Astrocyte of the hippocampus (primary cell): ENCODE measurements around the gene GNB2.
"Not testable (repeated sequence)": the region's sequence is repeated elsewhere in the genome, so short reads cannot be mapped to it uniquely, and the experiment has no call there.

Source experiments
- DNase-seq: peaks from one replicate; pipeline ENCODE4 v3.0.0; 2011; ENCODE audit warnings: low read depth, low spot score

The GNB2 gene

DNA sequence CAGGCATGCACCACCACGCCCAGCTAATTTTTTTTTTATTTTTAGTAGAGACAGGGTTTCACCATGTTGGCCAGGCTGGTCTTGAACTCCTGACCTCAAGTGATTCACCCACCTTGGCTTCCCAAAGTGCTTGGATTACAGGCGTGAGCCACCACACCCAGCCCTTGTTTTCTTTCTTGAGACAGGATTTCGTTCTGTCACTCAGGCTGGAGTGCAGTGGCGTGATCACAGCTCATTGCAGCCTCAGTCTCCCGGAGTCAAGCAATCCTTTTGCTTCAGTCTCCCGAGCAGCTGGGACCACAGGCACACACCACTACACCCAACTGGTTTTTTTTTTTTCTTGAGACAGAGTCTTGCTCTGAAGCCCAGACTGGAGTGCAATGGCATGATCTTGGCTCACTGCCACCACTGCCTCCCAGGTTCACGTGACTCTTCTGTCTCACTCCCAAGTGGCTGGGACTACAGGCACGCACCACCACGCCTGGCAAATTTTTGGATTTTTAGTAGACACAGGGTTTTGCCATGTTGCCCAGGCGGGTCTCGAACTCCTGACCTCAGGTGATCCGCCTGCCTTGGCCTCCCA lies 11.3 kb upstream of the GNB2 start:
- DNase-seq: not testable (repeated sequence)

DNA sequence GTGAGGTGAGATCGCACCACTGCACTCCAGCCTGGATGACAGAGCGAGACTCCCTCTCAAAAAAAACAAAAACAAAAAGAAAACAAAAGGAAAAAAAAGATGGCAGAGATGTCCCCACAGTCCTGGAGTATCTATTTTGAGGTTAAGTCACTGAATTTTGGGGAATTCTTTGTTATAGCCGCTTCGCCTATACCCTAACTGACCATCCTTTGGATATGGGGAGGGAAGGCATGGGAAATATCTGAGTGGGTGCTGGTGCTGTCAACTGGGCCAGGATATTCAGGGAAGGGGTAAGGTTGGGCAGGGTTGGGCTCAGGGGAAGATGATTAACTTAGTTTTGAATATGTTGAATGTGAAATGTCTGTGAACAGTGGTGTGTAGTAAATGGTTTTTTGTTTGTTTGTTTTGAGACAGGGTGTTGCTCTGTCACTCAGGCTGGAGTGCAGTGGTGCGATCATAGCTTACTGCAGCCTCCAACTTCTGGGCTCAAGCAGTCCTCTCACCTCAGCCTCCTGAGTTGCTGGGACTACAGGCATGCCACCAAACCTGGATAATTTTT lies 8.3 kb upstream of the GNB2 start:
- no peak for DNase-seq

DNA sequence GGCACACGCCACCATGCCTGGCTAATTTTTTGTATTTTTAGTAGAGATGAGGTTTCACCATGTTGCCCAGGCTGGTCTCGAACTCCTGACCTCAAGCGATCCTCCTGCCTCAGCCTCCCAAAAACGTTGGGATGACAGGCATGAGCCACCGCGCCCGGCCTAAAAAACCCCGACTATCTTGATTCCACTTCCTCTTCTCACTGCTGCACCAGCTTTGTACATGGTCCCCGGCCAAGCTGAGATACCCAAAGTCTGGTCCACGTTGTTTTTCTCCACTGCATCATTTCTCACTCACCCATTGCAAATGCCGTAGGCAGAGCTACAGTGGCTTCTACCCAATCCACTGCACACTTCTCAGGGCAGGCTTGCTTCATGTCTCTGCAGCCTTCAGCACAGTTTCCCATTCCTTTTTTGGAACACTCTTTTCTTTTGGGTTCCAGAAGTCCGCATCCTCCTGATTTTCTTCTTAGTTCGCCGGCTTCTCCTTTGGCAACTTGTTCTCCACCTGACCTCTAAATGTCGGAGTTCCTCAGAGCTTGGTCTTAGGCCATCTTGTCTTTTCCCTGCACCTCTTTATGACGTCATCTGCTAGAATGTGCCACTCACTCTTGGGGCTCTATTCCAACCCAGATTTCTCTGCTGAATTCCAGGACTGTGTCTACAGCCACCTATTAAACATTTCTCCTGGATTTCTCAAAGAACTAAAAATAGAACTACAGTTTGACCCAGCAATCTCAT lies 6.0 kb upstream of the GNB2 start:
- DNase-seq: no peak

DNA sequence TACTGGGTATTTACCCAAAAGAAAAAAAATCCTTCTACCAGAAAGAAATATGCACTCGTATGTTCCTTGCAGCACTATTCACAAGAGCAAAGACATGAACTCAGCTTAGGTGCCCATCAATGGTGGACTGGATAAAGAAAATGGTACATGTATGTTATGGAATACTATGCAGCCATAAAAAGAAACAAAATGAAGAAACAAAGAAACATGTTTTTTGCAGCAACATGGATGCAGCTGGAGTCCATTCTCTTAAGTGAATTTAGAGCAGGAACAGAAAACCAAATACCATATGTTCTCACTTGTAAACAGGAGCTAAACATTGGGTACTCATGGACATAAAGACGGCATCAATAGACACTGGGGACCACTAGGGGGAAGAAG lies 5.5 kb upstream of the GNB2 start:
- no peak for DNase-seq

DNA sequence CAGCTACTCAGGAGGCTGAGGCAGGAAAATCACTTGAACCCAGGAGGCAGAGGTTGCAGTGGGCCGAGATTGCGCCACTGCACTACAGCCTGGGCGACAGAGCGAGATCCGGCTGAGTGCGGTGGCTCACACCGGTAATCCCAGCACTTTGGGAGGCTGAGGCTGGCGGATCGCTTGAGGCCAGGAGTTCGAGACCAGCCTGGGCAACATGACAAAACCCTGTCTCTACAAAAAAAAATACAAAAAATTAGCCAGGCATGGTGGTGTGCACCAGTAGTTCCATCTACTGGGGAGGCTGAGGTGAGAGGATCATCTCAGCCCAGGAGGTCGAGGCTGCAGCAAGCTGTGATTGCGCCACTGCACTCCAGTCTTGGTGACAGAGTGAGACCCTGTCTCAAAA lies 4.4 kb upstream of the GNB2 start:
- DNase-seq: not testable (repeated sequence)

DNA sequence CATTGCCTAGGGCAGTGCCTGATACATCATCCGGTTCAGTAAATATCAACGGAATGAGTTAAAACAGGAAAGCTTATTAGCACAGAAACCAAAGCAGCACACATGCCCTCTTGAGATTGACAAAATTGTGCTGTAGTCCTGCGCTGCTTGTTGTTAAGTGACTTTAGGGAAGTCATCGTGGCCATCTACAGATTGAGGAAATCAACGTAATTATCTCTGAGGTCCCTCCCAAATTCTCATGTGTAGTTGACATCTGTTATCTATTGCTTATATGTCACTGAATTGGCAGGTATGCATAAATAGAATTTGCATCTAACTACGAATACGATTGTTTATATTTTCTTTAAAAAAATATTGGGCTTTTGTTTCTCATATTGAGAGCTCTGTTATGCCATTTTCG lies 3.5 kb upstream of the GNB2 start:
- no peak for DNase-seq

DNA sequence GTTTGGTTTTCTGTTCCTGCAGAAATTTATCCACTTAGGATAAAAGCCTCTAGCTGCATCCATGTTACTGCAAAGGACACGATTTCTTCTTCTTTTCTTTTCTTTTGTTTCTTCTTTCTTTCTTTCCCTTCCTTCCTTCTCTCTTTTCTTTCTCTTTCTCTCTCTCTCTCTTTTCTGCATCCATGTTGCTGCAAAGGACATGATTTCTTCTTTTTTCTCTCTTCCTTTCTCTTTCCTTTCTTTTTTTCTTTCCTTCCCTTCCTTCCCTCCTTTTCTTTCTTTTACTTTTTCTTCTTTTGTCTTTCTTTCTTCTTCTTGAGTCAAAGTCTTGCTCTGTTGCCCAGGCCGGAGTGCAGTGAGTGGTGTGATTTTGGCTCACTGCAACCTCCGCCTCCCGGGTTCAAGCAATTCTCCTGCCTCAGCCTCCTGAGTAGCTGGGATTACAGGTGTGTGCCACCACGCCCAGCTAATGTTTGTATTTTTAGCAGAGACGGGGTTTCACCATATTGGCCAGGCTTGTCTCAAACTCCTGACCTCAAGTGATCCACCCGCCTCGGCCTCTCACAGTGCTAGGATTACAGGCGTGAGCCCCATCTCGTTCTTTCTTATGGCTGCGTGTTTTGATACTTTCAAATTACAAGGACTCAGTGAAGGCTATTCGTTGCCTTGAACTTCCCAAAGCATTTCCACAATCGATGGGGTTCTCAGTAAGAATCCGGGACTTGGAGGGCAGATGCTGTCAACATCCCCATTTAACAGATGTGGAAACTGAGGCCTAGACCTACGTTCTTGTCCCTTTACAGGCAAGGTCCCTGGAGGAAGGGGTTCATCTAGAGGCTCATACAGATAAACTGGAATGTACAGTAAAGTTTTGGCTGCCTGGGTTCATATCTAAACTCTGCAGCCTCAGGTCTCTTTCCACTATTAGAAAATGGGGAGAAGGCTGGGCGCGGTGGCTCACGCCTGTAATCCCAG lies 1.9 kb upstream of the GNB2 start:
- no peak for DNase-seq

DNA sequence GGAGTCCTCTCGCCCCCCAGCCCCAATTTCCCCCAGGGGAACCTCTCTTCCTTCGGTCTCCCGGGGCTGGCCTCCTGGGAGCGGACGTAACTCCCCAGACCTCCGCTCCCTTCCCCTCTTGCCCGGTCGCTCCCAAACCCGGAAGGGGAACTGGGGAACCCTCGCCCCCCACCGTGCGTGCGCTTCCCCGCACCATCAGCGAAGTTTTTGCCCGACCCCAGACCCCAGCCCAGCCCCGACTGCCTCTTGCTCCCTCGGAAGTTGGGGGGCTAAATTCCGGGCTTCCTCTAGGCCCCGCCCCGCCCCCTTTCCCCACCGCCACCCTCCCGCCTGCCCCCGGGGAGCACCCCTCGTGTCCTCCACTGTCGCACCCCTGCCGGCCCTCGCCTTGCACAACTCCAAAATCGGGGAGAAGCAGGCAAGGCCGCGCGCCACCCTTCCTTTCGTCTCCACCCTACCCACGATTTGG lies 436 bp downstream of the GNB2 start:
- peak; percentile 28 for DNase-seq

DNA sequence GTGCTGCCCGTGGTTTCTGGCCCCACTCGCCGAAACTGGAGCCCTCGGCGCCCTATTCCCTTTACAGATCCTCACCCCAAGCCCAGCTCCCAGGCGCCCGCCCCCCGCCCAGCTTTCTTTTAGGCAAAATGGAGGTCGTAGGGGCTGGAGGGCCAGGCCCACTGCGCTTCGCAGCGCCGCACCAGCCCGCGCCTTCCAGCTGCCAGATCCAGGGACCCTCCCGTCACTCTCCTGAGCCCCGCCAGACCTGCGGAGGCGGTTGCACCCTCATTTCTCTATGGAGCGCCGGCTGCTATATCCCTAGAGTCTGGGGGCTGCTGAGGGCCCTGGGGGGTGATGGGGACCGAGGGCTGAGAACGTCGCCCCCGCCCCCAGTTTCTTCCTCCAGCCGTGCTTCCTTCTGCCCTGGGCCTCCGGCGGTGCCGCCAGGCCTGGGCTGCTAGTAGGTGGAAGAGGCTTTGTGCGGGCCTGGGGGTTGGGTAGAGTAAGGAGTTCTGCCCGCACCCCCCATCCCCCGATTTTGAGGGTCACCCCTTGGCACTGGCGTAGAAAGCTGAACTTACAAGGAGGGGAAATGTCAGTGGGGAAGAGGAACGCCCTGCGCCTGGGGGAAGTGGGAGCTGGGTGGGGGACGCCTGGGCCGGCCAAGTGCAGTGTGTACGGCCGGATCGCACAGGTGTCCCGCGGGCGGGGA lies 1.0 kb downstream of the GNB2 start:
- peak; percentile 51 for DNase-seq

DNA sequence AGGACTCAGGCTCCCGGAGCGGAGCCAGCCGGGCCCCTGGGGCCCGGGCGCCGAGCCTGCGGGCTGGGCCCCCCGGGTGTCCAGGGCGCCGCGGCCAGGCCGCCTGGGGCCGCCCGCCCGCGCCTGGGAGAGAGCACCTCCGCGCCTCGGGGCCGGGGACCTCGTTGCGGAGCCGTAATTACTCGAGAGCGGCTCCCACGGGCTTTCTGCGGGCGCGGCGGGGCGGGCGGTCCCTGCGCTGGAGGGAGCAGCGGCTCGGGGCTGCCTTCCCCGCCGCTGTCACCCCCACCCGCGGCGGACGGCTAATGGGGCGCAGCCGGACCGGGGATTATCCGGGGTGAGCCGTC lies 1.5 kb downstream of the GNB2 start:
- no peak for DNase-seq

DNA sequence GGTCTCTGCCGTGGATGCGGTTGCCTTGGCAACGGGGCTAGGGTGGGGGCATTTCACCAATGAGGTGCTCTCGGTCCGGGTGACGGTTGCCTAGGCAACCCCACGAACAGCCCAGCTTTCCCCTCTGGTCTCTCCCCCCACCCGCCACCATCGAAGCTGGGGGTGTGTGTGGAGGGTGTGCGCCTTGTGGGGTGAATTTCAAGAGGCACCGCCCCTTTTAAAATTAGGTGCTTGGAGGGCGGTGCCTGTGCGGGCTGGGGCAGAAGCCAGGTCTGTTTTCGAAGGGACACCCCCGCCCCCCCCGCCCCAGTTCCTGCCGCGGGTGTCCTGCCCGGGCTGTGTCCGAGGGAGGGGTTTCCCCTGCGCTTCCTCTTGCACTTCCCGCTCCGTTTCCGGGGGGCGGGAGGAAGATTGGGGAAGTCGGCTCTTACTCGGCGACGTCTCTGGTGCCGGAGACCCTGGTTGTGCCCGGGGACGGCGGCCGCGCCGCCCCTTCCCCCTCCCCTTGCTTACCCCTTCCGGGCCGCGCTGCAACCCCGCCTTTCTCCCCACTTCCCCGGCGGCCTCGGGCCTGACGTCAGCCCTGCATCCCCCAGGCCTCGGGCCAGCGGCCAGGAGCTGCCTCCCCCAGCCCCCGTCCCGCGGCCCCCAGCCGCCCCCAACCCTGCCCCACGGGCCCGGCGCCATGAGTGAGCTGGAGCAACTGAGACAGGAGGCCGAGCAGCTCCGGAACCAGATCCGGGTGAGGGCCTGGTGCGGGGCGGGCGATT lies 2.2 kb downstream of the GNB2 start:
- DNase-seq: peak; percentile 80

DNA sequence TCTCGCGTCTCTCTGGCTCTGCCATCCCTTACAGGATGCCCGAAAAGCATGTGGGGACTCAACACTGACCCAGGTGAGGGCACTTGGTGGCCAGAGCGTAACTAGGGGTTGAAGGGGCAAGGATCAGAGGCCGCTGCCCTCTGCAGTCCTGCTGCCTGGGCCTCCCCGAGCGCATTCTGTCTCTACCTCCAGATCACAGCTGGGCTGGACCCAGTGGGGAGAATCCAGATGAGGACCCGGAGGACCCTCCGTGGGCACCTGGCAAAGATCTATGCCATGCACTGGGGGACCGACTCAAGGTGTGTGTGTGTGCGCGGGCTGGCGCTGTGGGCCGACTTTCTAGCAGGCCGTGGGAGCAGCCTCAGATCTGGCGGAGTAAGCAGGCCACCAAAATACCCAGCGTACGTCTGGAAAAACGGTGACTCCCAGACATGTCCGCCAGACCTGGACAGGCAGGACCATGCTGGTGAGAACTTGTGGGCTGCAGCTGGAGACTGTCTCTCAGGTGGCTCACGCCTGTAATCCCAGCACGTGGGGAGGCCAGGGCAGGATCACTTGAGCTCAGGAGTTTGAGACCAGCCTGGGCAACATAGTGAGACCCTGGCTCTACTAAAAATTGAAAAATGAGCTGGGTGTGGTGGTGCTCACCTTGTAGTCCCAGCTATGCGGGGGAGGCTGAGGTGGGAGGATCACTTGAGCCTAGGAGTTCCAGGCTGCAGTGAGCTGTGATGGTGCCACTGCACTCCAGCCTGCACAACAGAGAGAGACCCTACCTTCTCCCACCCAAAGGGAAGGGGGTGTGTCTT lies 3.2 kb downstream of the GNB2 start:
- DNase-seq: no peak

DNA sequence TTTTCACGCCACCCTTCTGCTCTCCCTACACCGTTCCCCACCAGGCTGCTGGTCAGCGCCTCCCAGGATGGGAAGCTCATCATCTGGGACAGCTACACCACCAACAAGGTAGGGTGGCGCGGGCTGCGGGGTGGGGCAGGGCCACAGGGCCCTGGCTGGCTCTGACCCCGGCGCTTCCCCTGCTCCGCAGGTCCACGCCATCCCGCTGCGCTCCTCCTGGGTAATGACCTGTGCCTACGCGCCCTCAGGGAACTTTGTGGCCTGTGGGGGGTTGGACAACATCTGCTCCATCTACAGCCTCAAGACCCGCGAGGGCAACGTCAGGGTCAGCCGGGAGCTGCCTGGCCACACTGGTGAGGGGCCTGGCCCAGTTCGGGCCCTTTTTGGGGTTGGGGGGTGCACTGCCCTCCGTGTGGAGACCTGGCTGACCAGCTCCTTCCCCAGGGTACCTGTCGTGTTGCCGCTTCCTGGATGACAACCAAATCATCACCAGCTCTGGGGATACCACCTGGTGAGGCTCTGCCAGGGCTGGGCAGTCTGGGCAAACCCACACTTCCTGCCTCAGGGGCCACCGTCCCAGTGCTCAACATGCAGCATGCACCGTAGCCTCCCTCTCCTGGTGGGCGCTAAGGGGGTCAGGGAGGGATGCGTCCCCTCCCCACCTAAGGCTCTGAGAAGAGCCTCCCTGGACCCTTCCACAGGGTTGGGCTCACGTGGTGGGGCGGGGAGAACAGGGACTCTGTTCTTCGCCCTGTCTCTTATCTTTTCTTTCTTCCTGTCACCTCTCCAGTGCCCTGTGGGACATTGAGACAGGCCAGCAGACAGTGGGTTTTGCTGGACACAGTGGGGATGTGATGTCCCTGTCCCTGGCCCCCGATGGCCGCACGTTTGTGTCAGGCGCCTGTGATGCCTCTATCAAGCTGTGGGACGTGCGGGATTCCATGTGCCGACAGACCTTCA lies 4.0 kb downstream of the GNB2 start:
- DNase-seq: no peak

DNA sequence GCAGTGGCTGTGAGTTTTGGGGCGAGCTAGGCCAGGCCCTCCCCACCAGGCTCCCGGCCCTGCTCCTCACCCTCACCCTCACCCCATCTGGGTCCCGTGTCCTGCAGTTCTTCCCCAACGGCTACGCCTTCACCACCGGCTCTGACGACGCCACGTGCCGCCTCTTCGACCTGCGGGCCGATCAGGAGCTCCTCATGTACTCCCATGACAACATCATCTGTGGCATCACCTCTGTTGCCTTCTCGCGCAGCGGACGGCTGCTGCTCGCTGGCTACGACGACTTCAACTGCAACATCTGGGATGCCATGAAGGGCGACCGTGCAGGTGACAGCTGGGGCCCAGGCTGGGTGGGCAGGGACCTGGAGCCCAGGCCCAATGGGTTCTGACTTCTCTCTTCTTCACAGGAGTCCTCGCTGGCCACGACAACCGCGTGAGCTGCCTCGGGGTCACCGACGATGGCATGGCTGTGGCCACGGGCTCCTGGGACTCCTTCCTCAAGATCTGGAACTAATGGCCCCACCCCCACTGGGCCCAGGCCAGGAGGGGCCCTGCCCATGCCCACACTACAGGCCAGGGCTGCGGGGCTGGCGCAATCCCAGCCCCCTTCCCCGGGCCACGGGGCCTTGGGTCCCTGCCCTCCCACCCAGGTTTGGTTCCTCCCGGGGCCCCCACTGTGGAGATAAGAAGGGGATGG lies 4.9 kb downstream of the GNB2 start:
- no peak for DNase-seq

DNA sequence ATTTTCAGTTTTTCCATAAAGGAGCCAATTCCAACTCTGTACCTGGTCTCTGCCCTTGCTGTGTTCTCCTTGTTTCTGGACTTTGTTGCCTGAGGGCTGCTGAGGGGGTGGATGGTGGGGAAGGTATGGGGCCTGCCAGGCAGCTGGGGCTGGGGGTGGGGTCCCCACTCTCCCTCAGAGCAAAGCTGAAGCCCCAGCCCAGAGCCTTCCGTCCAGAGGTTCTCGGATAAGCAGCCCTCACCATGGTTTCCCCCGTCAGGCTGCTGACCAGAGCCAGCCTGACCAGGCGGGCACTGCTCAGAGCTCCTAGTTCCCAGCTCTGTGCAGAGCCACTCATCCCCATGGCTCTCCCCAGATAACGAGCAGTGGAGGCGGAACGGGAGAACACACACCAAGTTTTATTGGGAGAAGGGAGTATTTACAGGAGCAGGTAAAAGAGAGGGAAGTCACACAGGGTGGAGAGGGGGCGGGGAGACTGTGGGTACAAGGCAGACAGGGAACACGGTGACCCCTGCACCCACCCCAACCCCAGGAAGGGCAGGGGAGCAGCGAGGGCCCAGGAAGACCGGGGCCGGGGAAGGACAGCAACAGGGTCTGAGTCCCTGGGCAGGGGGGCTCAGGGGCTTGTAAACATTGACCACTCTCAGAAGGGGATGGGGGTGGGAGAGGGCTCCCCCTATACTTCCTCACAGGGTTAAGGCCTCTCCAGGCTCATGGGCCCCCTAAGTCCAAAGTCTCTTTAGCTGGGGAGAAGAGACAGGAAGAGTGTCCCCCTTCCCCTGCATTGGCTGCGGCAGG lies 5.8 kb downstream of the GNB2 start:
- DNase-seq: no peak

DNA sequence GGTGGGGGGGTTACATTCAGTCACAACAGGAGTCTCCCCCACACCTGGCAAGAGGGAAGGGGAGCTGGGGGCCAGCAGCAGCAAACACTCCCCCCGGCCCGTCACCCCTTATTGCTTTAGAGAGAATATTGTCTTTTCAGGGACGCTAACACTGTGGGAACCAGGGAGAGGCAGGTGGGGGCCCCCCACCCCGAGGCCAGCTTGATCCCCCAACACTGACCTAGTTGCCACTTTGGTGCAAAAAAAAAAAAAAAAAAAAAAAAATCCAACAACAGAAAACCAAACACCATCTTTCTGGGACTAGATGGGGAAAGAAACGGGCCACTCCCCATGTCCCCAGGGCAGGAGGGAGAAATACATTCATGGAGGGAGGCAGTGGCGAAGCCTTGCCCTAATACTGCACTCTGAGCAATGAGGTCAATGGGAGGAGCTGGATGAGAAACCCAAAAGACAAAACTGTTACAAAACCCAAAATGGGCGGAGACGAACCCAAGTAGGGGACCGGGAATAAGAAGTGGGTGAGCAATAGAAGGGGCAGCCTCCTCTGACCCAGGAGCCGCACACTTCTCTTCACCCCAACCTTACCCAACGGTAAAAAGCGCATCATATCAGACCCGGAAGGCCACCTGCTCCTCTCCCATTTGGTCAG lies 6.5 kb downstream of the GNB2 start:
- no peak for DNase-seq
